Kidney (tissue), 14 donors: Measurements from ENCODE around the gene SNRK. TPM values are rescaled to one million over a fixed set of nuclear protein-coding genes. Genes with fewer than 3 reads are reported as not detected.
A peak's percentile ranks its signal among the peaks of the same experiment; 100 is the strongest.

ENCODE experiments used
- DNase-seq, 5 donors: peaks; one replicate each; pipeline ENCODE4 v3.0.0-alpha.2; 2013 to 2020
- FAIRE-seq: peaks from 2 replicates; lab custom pipeline; 2012; peaks lifted over from hg19 to GRCh38; lab: Jason Lieb, UNC
- H3K27ac ChIP-seq, 2 donors: one replicate each; pipeline ENCODE4 v1.7.0; 2013; ENCODE audit warnings: low read depth in 2 of 2, low read length in 2 of 2, inconsistent platforms in 1 of 2
- H3K27me3 ChIP-seq: one replicate; pipeline ENCODE4 v1.7.1; 2013; ENCODE audit warnings: low read length, inconsistent platforms; ENCODE audit not compliant: control insufficient read depth, insufficient read depth
- H3K36me3 ChIP-seq, 3 donors: one replicate each; pipeline versions ENCODE4 v1.7.0 to v1.7.1; 2013; ENCODE audit warnings: low read length in 3 of 3, control low read depth in 1 of 3, inconsistent platforms in 1 of 3; ENCODE audit not compliant: insufficient read depth in 3 of 3, control insufficient read depth in 2 of 3
- H3K4me1 ChIP-seq, 3 donors: one replicate each; pipeline versions ENCODE4 v1.7.0 to v1.7.1; 2013; ENCODE audit warnings: low read length in 3 of 3, inconsistent platforms in 1 of 3, low read depth in 1 of 3; ENCODE audit not compliant: control insufficient read depth in 2 of 3, insufficient read depth in 2 of 3
- H3K4me3 ChIP-seq, 3 donors: one replicate each; pipeline versions ENCODE4 v1.7.0 to v1.8.1; 2013; ENCODE audit warnings: low read length in 3 of 3, control low read depth in 1 of 3, inconsistent platforms in 1 of 3
- H3K9ac ChIP-seq, 3 donors: one replicate each; pipeline versions ENCODE4 v1.7.0 to v1.7.1; 2013; ENCODE audit warnings: low read length in 3 of 3, control low read depth in 1 of 3, inconsistent platforms in 1 of 3
- H3K9me3 ChIP-seq, 3 donors: one replicate each; pipeline versions ENCODE4 v1.7.0 to v1.7.1; 2013; ENCODE audit warnings: low read length in 3 of 3, control low read depth in 1 of 3, inconsistent platforms in 1 of 3; ENCODE audit not compliant: control insufficient read depth in 2 of 3, insufficient read depth in 1 of 3
- CTCF ChIP-seq: IDR thresholded peaks from 3 replicates; pipeline ENCODE4 v1.5.1; 2012; ENCODE audit warnings: mild to moderate bottlenecking, moderate library complexity, borderline replicate concordance; ENCODE audit not compliant: insufficient read depth; ENCODE audit errors: extremely low read depth
- intact Hi-C: fragments of 100-400 bp; cut with DNase I; formaldehyde crosslinking; loops from one replicate; pipeline ENCODE4 v1.11.1; 2022
- polyA plus RNA-seq: library from polyadenylated mRNA; stranded (reverse); fragments of 350-450 nt; fragmentation: Illumina TruSeq; extraction: RNeasy Lipid Tissue Mini Kit (QIAGEN cat#74804); gene quantifications from one replicate; pipeline ENCODE4 v1.2.3, GENCODE V29; 2014; ENCODE audit warnings: low read depth, low replicate concordance; ENCODE audit not compliant: insufficient read depth
- total RNA-seq: library from RNA; stranded (reverse); fragmentation: NEBNext Ultra II Directional; extraction: Animal tissue kit (Norgen Biotek cat#: 25700); gene quantifications from one replicate; pipeline ENCODE4 v1.2.1, GENCODE V29; 2021
- donor health status: control.
- donor health status: control.
- donor health status: control.
- donor health status: control.
- donor health status: control.
- donor health status: DM: yes; HTN: yes; CAD: no.
- donor health status: Normal renal cell carcinoma (clear cell type).

Gene SNRK
- total and polyA plus RNA-seq, 2 donors from 2014 or later: 15.6 to 62.3 TPM

- TF ChIP-seq CTCF: no peak
- H3K4me3 ChIP-seq: no peak overlapping the region
- no peaks in the 10 kb centered on the region for H3K27me3 ChIP-seq
- no peak overlapping the region for H3K9ac ChIP-seq
- intact Hi-C loops: no loop called here
- no peaks in the 10 kb centered on the region for H3K4me1 ChIP-seq
- H3K9me3 ChIP-seq: no peaks in the 10 kb centered on the region
- no peak overlapping the region for H3K27ac ChIP-seq
- no peaks in the 10 kb centered on the region for H3K36me3 ChIP-seq
- FAIRE-seq: no peak
- no peak for DNase-seq
Observed at GRCh38 chr3:43243590-43244587, 42.5 kb upstream of the SNRK start.

GRCh38 chr3:43244694-43245093 is 41.6 kb upstream of the SNRK start:
- no peaks in the 10 kb centered on the region for H3K4me1 ChIP-seq
- no peaks in the 10 kb centered on the region for H3K27me3 ChIP-seq
- no peaks in the 10 kb centered on the region for H3K9me3 ChIP-seq
- H3K36me3 ChIP-seq: no peaks in the 10 kb centered on the region
- TF ChIP-seq CTCF: no peak
- H3K27ac ChIP-seq: no peak overlapping the region
- intact Hi-C loops: no loop called here
- no peak overlapping the region for H3K4me3 ChIP-seq
- FAIRE-seq: no peak
- no peak overlapping the region for H3K9ac ChIP-seq
- no peak for DNase-seq

GRCh38 chr3:43246976-43247375 is 39.4 kb upstream of the SNRK start:
- Histone ChIP-seq H3K27me3 (no peaks in the 10 kb centered on the region), H3K9me3 (no peaks in the 10 kb centered on the region), H3K4me1 (no peaks in the 10 kb centered on the region), H3K27ac (no peak overlapping the region), H3K36me3 (no peaks in the 10 kb centered on the region), H3K9ac (no peak overlapping the region), H3K4me3 (no peak overlapping the region)
- peak in 2 of 5 donors; percentile 8 to 47 for DNase-seq
- TF ChIP-seq CTCF: no peak
- intact Hi-C loops: no loop called here
- no peak for FAIRE-seq
